HG02885 (cell line): ENCODE measurements around the gene TINCR.
"Not testable (repeated sequence)": the region's sequence is repeated elsewhere in the genome, so short reads cannot be mapped to it uniquely, and the experiment has no call there.

Experiments used
- ATAC-seq: cut with Tn5 transposase; IDR thresholded peaks from one replicate; pipeline ENCODE4 v1.9.1; 2021; ENCODE audit warnings: mild to moderate bottlenecking; ENCODE audit not compliant: unreplicated experiment, poor library complexity

The TINCR gene

DNA sequence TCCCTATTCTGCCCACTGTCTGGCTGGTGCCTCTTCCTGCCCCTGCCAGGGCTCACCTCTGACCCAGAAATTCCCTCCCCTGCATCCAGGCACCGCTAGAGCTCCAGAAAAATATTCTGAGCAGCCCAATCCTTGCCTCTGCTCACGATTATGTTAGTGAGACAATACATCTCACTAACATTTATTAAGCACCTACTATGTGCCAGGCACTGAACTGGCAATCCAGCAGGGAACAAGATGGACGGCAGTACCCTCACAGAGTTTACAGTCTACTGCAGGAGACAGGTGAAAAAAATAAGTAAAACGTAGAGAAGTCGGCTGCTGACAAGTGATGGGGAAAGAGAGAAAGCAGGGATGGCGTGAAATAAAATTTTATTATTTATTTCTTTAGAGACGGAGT, 5.5 kb downstream of the TINCR start:
- ATAC-seq = no peak

DNA sequence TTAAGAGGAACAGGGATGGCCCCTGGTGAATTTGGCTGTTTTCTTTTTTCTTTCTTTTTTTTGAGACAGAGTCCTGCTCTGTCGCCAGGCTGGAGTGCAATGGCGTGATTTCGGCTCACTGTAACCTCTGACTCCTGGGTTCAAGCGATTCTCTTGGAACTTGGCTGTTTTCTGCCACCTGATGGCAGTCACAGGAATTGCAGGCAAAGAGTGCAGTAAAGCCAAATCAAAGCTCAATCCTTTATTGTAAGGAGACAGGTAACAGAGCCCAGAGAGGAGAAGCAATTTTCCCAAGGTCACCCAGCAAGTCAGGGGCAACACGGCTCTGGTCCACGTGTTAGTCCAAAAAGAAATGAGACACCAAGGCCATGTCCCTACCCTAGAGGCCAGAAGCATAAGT, 6.2 kb downstream of the TINCR start:
- no peak for ATAC-seq

DNA sequence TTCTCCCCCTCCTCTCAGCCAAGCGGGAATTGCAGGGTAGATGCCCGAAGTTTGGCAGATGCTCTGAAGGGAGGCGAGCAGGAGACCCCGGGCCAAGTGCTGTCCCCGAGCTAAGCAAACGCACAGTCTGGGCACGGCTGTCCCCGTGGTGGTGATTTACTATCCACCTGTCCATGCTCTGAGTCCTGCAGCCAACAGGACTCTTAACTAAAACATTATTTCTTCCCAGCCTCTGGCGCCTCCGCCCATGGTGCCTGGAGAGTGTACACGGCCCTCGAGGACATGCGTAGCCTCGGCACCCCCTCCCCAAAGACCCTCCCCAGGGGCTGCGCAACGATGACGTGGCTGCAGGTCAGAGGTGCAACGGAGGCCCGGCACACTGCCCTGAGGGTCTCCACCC, 7.6 kb downstream of the TINCR start:
- no peak for ATAC-seq

DNA sequence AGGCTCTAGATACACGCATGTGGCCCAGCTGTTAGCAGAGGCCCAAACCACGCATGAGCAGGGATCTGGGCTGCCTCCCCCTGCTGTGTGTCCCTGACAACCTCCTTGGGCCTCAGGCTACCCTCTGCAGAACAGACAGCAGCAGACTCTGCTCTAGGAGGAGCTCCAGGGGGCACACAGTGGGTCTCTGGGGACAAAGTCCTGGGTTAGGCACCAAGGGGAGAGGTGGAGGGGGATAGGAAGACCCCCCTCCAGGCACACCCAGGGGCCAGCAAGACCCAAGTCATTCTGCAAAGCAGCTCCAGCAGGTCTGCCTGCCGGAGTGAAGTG, 8.0 kb downstream of the TINCR start:
- no peak for ATAC-seq

DNA sequence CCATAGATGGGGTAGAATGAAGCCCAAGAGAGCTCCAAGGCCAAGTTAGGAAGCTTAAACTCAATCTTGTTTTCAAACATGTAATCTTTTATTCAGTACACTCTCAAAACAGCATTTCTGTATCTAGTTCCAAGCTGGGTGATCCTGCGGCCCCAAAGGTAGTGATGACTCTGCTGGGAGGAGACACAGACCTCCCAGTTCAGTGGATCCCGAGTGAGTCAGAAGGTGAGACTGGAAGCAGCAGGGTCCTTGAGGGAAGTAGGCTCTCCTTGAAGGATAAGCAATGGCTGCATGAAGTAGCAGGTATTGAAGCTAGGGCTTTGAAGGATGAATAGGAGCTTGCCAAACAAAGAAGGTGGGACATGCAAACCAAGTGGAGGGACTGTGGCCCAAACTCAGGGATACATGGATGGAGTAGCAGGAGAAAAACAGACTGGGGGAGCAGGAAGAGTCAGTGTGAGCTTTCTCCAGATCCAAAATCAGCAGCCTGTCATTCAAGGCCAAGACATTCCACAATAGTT, 9.6 kb downstream of the TINCR start:
- ATAC-seq = no peak

DNA sequence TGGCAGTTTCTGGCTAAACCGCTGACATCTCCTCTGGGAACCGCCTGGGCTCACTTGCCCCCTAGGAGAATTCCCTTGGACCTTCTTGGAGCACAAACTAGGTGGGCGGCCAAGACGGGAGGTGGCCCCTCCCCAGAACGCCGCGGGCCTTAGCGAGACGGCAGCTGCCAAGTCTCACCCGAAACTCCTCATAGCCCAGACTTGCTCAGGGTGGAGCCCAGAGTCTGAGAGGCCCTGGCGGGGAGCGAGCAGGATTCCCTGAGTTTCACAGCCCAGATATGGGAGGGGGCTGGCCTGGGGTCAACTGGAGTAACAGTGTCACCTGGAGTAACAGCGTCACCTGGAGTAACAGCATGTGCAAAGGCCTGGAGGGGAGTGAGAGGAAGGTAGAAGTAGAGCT, 10.1 kb downstream of the TINCR start:
- ATAC-seq = no peak

DNA sequence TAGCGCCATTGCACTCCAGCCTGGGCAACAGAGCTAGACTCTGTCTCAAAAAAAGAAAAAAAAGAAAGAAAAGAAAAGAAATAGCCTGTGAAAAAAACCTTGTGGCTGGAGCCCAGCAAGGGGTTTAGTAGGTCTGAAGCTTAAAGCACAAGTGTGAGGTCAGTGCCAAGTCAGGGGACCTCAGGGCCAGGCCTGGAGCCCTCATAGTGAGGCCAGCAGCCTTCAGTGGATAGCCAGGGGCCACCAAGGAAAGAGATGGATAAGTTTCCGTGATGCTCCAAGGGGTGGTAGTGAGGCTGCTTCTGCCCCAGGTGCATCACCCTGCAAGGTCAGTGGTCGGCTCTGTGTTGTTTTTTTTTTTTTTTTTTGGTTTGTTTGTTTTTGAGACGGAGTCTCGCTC, 12.9 kb downstream of the TINCR start:
- ATAC-seq = no peak

DNA sequence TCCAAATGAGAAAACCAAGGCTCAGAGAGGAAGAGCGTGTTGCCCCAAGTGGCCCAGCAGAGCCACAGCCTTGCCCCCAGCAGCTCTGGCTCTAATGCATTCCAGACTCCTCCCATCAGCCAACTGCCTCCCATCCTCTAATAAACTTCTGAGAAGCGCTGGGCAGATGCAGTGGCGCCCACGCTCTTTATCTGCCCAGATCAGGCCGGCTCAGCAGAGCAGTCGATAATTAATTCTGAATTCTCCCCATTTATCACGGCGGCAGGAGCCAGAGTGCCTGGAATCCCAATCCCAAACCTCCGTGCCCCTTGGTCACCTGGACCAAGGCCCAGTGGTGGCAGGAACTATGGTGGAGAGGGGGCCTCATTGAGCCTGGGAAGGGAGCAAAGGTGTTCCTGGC, 13.9 kb downstream of the TINCR start:
- no peak for ATAC-seq

DNA sequence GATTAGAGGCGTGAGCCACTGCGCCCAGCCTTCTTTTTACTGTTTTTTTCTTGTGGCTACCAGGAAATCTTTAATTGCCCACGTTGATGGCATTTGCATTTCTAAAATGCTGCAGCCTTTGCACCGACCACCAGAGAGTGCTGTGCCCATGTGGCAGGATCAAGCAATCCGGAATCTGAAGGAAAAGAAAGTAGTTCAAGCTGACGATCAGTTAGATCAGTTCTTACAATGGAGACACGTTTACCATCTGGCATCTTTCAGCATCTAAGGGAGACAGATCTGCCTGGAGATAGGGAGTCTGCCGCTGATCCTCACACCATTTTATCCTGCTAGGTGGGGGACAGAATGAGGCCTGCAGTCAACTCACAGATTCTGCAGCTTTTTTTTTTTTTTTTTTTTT, 19.9 kb downstream of the TINCR start:
- ATAC-seq = no peak

DNA sequence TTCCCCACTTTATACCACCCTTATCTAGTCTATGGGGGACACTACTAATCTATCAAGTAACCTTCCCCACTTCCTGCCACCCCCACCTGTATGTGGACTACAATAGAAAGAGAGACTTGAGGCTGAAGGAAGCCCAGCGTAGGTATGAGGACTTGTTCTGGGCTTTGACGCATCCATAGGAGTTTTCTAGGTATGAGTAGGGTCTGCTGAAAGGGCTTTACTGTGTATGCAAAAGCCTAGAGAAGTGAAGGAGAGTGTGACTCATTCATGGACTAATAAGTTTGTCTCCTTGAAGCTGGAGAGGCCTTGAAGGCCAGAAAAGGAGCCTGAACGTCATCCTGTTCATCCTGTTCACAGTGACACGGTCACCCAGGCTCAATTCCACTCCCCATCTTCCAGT, 21.8 kb downstream of the TINCR start:
- no peak for ATAC-seq

DNA sequence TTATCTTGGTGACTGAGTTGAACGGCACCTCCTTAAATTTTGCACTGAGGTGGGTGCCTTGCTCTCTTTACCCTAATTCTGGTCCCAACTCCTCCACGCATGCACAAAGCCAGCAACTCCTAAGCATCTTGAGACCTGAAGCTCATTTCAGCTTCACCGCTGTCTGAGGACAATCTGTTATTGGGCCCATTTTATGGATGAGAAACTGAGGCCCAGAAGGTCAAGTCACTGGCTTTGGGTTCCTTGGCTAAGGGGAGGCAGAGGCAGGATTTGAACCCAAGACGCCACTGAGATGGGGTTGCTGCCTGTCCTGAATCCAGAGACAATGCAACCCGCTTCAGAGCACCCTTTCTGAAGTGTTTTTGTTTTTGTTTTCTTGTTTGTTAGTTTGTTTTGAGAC, 22.7 kb downstream of the TINCR start:
- ATAC-seq = no peak

DNA sequence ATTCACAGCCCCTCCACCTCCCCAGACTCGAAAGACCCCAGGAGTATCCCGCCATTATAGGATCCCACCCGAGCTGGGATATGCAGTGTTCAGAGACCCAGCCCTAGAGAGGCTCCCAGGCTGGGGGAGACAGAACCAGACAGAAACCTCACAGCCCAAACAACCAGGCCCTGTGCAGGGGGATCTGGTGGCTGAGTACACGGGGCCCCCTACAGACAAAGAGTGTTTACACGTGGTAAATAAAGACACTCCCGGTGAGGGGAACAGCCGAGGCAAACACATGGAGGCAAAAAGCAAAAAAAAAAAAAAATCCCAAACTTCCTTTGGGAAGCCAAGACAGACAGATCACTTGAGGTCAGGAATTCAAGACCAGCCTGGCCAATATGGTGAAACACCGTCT, 25.1 kb downstream of the TINCR start:
- no peak for ATAC-seq

DNA sequence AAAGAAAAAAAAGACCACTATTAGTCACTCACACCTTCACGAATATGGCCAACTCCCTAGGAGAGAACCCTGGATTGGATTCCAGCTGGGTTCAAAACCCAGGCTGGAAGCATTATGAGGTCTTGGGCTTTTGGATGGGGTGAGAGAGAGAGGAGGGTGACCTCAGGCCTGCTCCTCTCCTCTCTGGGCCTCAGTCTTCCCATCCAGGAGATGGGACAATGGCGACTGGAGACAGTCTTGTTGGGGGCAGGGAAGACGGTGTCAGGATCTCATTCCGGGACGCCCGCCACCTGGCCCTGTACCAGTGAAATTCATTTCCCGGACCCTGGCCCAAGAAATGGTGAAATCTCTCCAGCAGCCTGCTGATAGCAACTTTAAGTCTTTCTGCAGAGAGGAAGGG, 26.3 kb downstream of the TINCR start:
- ATAC-seq = no peak

DNA sequence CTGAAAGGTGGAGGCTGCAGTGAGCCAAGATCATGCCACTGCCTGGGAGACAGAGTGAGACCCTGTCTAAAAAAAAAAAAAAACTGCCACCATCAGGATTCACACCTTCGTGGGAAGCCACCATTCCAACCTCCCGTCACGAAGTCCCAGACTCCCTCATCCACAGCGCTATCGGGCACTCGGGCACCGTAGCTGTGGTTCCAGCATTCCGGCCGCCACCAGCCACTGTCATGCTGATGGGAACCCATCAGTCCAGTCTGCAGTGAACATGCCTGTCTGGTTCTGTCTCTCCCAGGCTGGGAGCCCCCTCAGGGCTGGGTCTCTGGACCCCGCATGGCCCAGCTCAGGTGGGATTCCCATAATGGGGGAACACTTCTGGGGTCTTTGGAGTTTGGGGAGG, 27.5 kb downstream of the TINCR start:
- no peak for ATAC-seq

DNA sequence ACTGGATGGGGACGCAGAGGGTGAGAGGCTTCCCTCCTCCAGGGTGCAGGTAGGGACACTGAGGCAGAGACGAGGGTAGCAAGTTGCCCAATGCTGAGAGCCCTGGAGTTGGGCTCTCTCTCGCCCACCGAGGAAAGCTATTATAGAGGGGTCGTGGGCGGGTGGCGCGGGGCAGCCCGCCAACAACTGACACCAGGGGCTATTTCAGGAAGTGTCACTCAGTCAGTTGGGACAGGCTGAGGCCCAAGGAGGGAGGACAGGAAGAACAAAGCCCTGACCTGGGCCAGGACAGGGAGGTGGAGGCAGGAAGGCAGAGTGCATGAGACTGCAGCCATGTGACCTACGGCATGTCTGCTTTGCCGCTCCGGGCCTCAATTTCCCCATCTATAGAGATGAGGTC, 29.9 kb downstream of the TINCR start:
- no peak for ATAC-seq

DNA sequence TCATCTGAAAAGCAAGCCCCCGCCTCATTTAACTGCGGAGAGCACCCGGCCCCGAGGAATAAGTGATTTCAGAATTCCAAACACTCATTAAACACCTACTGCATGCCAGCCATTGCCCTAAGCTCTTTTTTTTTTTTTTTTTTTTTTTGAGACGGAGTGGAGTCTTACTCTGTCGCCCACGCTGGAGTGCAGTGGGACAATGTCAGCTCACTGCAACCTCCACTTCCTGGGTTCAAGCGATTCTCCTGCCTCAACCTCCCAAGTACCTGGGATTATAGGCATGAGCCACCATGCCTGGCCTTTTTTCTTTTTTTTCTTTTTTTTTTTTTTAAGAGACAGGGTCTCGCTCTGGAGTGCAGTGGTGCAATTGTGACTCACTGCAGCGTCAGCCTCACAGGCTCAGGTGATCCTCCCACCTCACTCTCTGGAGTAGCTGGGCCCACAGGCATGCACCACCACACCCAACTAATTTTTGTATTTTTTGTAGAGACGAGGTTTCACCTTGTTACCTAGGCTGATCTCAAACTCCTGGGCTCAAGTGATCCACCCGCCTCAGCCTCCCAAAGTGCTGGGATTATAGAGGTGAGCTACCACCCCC, 30.7 kb downstream of the TINCR start:
- not testable (repeated sequence) for ATAC-seq

DNA sequence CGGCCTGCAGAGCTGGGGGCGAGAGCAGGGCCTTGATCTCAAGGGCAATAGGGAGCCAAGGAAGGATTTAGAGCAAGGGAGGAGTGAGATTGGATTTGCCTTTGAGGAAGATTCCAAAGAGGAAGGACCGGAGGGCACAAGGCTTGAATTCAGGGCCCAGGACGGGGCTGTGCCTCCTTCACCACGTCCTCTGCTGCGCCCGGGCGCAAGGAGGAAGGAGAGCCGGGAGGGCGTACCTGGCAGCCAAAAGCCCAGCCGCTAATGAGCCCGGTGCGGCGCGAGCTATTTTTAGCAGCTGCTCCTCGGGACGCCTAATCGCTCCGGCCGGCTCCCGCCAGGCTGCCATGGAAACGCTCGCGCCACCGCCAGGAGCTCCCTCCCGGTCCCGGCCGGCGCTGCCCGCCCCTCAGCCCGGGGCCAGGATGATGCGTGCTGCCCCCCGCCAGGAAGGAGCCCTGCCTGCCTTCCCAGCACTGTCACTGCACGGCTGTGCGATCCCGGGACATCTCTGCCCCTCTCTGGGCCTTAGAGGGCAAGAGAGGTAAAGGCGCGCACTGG, 31.3 kb downstream of the TINCR start:
- no peak for ATAC-seq

DNA sequence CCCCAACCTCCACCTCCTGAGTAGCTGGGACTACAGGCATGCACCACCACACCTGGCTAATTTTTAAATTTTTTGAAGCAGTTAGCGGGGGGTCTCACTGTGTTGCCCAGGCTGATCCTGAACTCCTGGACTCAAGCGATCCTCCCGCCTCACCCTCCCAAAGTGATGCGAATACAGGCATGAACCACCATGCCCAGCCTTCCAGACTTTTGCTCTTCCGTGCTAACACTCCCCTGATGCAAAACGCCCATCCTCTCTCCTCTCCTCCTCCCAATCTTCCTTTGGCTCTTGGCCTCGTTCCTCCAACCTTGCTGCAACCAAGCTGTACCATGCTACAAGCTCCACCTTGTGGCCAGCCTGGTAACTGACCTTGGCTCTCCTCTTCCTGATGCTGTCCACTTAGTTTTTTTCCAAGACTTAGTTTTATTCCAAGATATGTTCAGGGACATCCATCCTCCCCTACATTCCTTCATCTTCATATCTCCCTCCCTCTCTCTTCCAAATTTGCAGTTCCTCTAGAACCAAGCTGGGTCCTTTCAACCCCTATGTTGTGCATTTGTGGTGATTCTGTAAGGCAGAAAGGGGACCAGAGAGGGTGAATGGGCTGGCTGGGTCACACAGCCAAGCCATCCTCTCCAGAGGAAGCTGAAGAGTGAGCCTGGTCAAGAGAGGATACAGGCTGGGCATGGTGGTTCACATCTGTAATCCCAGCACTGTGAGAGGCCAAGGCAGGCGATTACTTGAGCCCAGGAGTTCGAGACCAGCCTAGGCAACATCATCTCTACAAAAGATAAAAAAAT, 32.8 kb downstream of the TINCR start:
- no peak for ATAC-seq

DNA sequence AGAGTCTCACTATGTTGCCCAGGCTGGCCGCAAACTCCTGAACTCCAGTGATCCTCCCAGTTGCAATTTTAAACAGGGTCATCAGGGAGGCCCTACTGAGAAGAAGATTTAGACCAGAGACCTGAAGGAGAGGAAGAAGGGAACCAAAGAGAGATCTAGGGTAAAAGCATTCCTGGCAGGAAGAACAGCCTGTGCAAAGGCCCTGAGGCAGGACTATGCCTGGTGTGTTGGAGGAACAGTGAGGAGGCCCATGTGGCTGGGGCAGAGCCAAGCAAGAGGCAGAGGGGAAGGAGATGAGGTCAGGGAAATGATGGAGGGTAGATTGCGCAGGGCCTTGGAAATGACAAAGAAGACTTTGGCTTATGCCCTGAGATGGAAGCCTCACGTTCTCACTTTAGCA, 34.5 kb downstream of the TINCR start:
- no peak for ATAC-seq

DNA sequence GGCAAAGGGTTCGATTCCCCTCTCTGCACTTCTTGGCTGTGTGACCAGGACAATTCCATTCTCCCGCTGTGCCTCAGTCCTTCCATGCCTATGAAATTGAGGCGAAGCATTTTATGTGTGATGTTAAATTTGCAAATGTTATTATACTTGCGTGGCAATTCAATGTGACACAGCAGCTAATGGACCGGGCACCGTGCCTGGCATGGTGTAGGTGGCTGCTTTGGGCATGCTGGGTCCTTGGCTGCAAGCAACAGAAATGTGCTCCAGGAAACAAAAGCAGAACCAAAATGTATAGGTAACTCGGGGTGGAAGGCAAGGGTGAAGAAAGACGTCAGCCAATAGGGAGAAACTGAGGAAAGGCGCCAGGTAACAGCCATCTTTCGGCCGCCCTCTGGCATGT, 37.1 kb downstream of the TINCR start:
- ATAC-seq = no peak

DNA sequence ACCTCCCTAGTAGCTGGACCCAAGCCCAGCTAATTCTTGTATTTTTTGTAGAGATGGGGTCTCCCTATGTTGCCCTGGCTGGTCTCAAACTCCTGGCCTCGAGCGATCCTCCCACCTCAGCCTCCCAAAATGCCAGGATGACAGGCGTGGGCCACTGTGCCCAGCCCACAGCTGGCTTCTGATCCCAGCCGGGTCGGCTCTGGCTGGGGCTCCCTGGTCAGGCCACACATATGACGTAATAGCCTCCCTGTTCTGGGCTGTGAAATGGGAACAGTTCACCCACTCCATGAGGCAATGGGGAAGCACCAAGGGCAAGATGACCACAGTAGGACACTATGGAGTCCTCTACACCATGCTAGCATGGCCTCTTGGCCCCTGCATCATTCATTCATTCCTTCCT, 41.1 kb downstream of the TINCR start:
- ATAC-seq = no peak

DNA sequence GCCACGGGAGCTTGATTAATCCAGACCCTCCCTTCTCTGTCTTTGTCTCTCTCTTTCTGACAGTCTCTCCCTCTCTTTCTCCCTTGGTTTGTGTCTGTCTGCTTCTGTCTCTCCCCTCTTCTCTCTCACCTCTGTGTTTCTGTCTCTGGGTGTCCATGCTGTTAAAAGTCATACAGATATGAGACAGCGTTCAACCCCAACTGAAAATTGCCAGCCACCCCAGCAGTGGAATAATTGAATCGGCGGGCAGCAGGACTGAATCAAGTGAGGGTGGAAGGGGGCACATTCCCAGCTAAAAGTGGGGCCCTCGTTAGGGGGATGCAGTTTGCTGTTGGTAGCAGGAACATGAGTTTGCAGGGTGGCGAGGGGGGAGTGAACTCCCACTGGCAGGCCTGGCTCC, 43.7 kb downstream of the TINCR start:
- no peak for ATAC-seq
